ENCODE results near the gene CDH13. TPM values are rescaled to one million over a fixed set of nuclear protein-coding genes. Genes with fewer than 3 reads are reported as not detected.

The CDH13 gene
- total and polyA plus RNA-seq, 2 of the 8 experiments (the other 6 are each of a cell fraction or from before 2014, with no cell fraction given): 2.3 to 2.4 TPM

DNA sequence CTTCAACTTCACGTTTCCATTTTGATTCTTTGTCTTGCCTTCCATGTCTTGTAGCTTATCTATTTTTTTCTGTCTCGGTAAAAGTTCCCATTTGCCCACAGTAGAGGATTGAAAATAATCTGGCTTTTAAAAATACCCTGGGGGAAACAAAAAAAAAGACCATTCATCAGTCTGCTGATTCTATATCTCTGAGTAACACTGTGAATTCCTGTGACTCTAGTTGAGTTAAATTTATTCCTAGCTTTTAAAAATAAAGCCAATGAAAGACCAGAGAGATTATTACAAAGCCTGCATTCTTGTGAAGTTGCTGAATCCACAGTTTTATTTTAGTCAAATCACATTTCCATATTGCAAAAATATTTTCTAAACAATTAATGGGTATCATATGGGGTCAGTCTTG lies 532.3 kb downstream of the CDH13 start (continued):
- TF ChIP-seq CHD7 (IDR thresholded peaks at IDR 0.05; ENCODE audit: insufficient replicate concordance, low read length): no peak
- TF ChIP-seq TEAD4 (IDR thresholded peaks at IDR 0.05; ENCODE audit: low read depth, low read length): no peak
- no peak for TF ChIP-seq CTCF (IDR thresholded peaks at IDR 0.05; ENCODE audit: control extremely low read depth in 1 of 3, insufficient read depth in 1 of 3, low read depth in 1 of 3, low read length in 3 of 3)
- TF ChIP-seq NRF1 (IDR thresholded peaks at IDR 0.05; ENCODE audit: low read depth, low read length): no peak
- TF ChIP-seq KDM4A (IDR thresholded peaks at IDR 0.05; ENCODE audit: low read depth, low read length, severe bottlenecking): no peak
- no peak for TF ChIP-seq SIX5 (IDR thresholded peaks at IDR 0.05; ENCODE audit: low read depth, low read length)
- TF ChIP-seq SP2 (IDR thresholded peaks at IDR 0.05; ENCODE audit: low read length): no peak
- TF ChIP-seq, protein P1, sequence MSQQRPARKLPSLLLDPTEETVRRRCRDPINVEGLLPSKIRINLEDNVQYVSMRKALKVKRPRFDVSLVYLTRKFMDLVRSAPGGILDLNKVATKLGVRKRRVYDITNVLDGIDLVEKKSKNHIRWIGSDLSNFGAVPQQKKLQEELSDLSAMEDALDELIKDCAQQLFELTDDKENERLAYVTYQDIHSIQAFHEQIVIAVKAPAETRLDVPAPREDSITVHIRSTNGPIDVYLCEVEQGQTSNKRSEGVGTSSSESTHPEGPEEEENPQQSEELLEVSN (IDR thresholded peaks at IDR 0.05): no peak
